Measurements from ENCODE around the gene OSTC.

GRCh38 chr4:108716340-108716739, 65.9 kb downstream of the OSTC start:
- TF ChIP-seq CTCF (IDR thresholded peaks at IDR 0.05) (no peak), POLR2A (IDR thresholded peaks at IDR 0.05) (no peak)
